ENCODE results near the gene LAMA2. TPM values are rescaled to one million over a fixed set of nuclear protein-coding genes. Genes with fewer than 3 reads are reported as not detected.
A peak's percentile ranks its signal among the peaks of the same experiment; 100 is the strongest.
"Not testable (repeated sequence)": the region's sequence is repeated elsewhere in the genome, so short reads cannot be mapped to it uniquely, and the experiment has no call there.

The LAMA2 gene
- total RNA-seq, 1 donor from 2014 or later: 0.45 TPM

GRCh38 chr6:129006724-129007514 is 124.0 kb downstream of the LAMA2 start:
- DNase-seq (ENCODE audit: low read depth): no peak

- DNase-seq (ENCODE audit: low read depth): no peak
Observed at GRCh38 chr6:129007701-129008373, 124.9 kb downstream of the LAMA2 start.

- DNase-seq (ENCODE audit: low read depth): no peak
Observed at GRCh38 chr6:129008591-129008990, 125.7 kb downstream of the LAMA2 start.

- DNase-seq (ENCODE audit: low read depth): no peak
Observed at GRCh38 chr6:129009851-129010250, 126.9 kb downstream of the LAMA2 start.

- DNase-seq (ENCODE audit: low read depth): no peak
Observed at GRCh38 chr6:129014302-129014701, 131.4 kb downstream of the LAMA2 start.

- no peak for DNase-seq (ENCODE audit: low read depth)
Observed at GRCh38 chr6:129015721-129016120, 132.8 kb downstream of the LAMA2 start.

- DNase-seq (ENCODE audit: low read depth): no peak
Observed at GRCh38 chr6:129016844-129017243, 133.9 kb downstream of the LAMA2 start.

- DNase-seq (ENCODE audit: low read depth): no peak
Observed at GRCh38 chr6:129022011-129022553, 139.1 kb downstream of the LAMA2 start.

- no peak for DNase-seq (ENCODE audit: low read depth)
Observed at GRCh38 chr6:129026601-129027000, 143.7 kb downstream of the LAMA2 start.

GRCh38 chr6:129029778-129030177 is 146.8 kb downstream of the LAMA2 start:
- DNase-seq (ENCODE audit: low read depth): no peak

- no peak for DNase-seq (ENCODE audit: low read depth)
Observed at GRCh38 chr6:129030215-129030614, 147.3 kb downstream of the LAMA2 start.

- DNase-seq (ENCODE audit: low read depth): peak; percentile 5
Observed at GRCh38 chr6:129031051-129031599, 148.2 kb downstream of the LAMA2 start.

GRCh38 chr6:129032602-129033001 is 149.7 kb downstream of the LAMA2 start:
- no peak for DNase-seq (ENCODE audit: low read depth)

- no peak for DNase-seq (ENCODE audit: low read depth)
Observed at GRCh38 chr6:129033180-129033579, 150.2 kb downstream of the LAMA2 start.

GRCh38 chr6:129033581-129033980 is 150.6 kb downstream of the LAMA2 start:
- no peak for DNase-seq (ENCODE audit: low read depth)

- no peak for DNase-seq (ENCODE audit: low read depth)
Observed at GRCh38 chr6:129041563-129041962, 158.6 kb downstream of the LAMA2 start.

GRCh38 chr6:129046526-129046925 is 163.6 kb downstream of the LAMA2 start:
- DNase-seq (ENCODE audit: low read depth): no peak

GRCh38 chr6:129047834-129048233 is 164.9 kb downstream of the LAMA2 start:
- no peak for DNase-seq (ENCODE audit: low read depth)

- DNase-seq (ENCODE audit: low read depth): peak; percentile 22
Observed at GRCh38 chr6:129050086-129050485, 167.1 kb downstream of the LAMA2 start.

GRCh38 chr6:129053143-129053542 is 170.2 kb downstream of the LAMA2 start:
- not testable (repeated sequence) for DNase-seq (ENCODE audit: low read depth)

GRCh38 chr6:129055796-129056195 is 172.9 kb downstream of the LAMA2 start:
- no peak for DNase-seq (ENCODE audit: low read depth)

GRCh38 chr6:129059650-129060049 is 176.7 kb downstream of the LAMA2 start:
- DNase-seq (ENCODE audit: low read depth): no peak

GRCh38 chr6:129069006-129069405 is 186.1 kb downstream of the LAMA2 start:
- DNase-seq (ENCODE audit: low read depth): no peak
